Measurements from ENCODE around the gene JUP.

DNA sequence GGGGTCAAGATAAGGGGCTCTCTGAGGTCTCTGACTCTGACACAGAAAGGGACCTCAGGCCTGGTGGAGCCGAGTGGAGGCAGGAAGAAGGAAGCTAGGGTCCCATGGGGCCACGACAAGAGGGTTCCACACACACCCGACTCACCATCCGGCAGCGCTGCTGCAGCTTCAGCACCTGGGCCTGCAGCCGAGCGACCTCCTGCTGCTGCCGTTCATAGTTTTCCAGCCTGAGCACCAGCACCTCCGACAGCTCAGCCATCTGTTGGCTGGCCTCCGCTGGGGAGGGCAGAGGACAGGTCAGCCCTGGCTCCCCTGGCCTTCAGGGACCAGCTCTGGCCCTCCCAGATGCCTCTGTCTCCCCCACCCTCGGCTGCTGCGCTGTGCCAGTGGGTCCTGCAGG lies 58.5 kb downstream of the JUP start:
- TF ChIP-seq SIN3A (IDR thresholded peaks at IDR 0.05; ENCODE audit: borderline replicate concordance, insufficient read depth, low read length), result no peak
- TF ChIP-seq REST (IDR thresholded peaks at IDR 0.05; ENCODE audit: insufficient read depth in 1 of 2, low read depth in 2 of 2, low read length in 2 of 2), result no peak

All from PFSK-1 (cell line).